H1 (cell line): ENCODE data around the gene ALDH1B1. TPM values are rescaled to one million over a fixed set of nuclear protein-coding genes. Genes with fewer than 3 reads are reported as not detected.

Experiments used
- HDAC2 ChIP-seq, 2 experiments: fragments of 300-600 bp in 1 of 2; sonication (generic) in 1 of 2; IDR thresholded peaks; 2 replicates each; pipeline ENCODE4 v1.6.1; 2011 to 2012; ENCODE audit warnings: low read depth in 2 of 2, low read length in 2 of 2, mild to moderate bottlenecking in 2 of 2, moderate library complexity in 2 of 2, borderline replicate concordance in 1 of 2, inconsistent platforms in 1 of 2
- JUN ChIP-seq: IDR thresholded peaks from 2 replicates; pipeline ENCODE4 v1.6.1; 2011; ENCODE audit warnings: low read depth, mild to moderate bottlenecking, improper control_type of control experiment, low read length
- KDM4A ChIP-seq: IDR thresholded peaks from one replicate; pipeline ENCODE4 v1.7.1; 2012; ENCODE audit warnings: low read depth, mild to moderate bottlenecking, moderate library complexity, low read length, inconsistent platforms; ENCODE audit not compliant: severe bottlenecking
- KDM5A ChIP-seq: fragments of 200-600 bp; IDR thresholded peaks from 2 replicates; pipeline ENCODE4 v1.7.1; 2012; ENCODE audit warnings: mild to moderate bottlenecking, low read length, inconsistent platforms, mixed read lengths
- MAX ChIP-seq: IDR thresholded peaks from 2 replicates; pipeline ENCODE4 v1.6.1; 2012; ENCODE audit warnings: inconsistent platforms
- NANOG ChIP-seq: IDR thresholded peaks from 2 replicates; pipeline ENCODE4 v1.6.1; 2011; ENCODE audit warnings: low read length, low read depth, mild to moderate bottlenecking, inconsistent platforms; ENCODE audit not compliant: insufficient read depth, poor library complexity, severe bottlenecking
- POLR2A ChIP-seq, 2 experiments: IDR thresholded peaks; 1 replicate in 1 of 2; 2 replicates in 1 of 2; pipeline ENCODE4 v1.6.1; 2011; ENCODE audit warnings: low read depth in 2 of 2, low read length in 2 of 2, mild to moderate bottlenecking in 2 of 2; ENCODE audit errors: control extremely low read depth in 1 of 2
- TAF1 ChIP-seq: IDR thresholded peaks from 2 replicates; pipeline ENCODE4 v1.6.1; 2011; ENCODE audit warnings: mild to moderate bottlenecking, low read depth, low read length
- TBP ChIP-seq: IDR thresholded peaks from 2 replicates; pipeline ENCODE4 v1.6.1; 2011; ENCODE audit warnings: low read depth, low read length, improper control_type of control experiment
- polyA plus RNA-seq, 7 experiments: library from polyadenylated mRNA; depleted of rRNA in 3 of 7; stranded (reverse) in 5 of 7; unstranded in 2 of 7; fragments of >200 nt in 5 of 7; fragments of 200-250 nt in 2 of 7; gene quantifications; 1 replicate in 5 of 7; 2 replicates in 1 of 7; 4 replicates in 1 of 7; pipeline versions ENCODE4 v1.2.1 to v1.2.3, GENCODE V29; 2011 to 2013; ENCODE audit warnings: missing spikeins in 2 of 7, mixed read lengths in 2 of 7
- total RNA-seq: library from RNA; stranded (reverse); fragmentation: NEBNext Ultra II Directional; extraction: Animal tissue kit (Norgen Biotek cat#: 25700); gene quantifications from 2 replicates; pipeline ENCODE4 v1.2.1, GENCODE V29; 2021

The ALDH1B1 gene
- total and polyA plus RNA-seq, 2 of the 8 experiments (the other 6 are each of a cell fraction or from before 2014, with no cell fraction given) = 41.6 to 78.7 TPM

- TF ChIP-seq HDAC2 (IDR thresholded peaks at IDR 0.05; ENCODE audit: borderline replicate concordance in 1 of 2, low read depth in 2 of 2, low read length in 2 of 2) = no peak
- TF ChIP-seq KDM4A = no peak
- no peak for TF ChIP-seq KDM5A
- TF ChIP-seq TAF1 = no peak
- no peak for TF ChIP-seq NANOG
- no peak for TF ChIP-seq MAX
- no peak for TF ChIP-seq JUN
- TF ChIP-seq TBP = no peak
- no peak for TF ChIP-seq POLR2A (IDR thresholded peaks at IDR 0.05; ENCODE audit: control extremely low read depth in 1 of 2, low read depth in 2 of 2, low read length in 2 of 2)
Observed at GRCh38 chr9:38414040-38414723, 21.7 kb downstream of the ALDH1B1 start (continued).
